ENCODE results near the gene RGS16.

The RGS16 gene

GRCh38 chr1:182574156-182574555 is 30.0 kb downstream of the RGS16 start (continued):
- TF ChIP-seq PRDM2 (tag by site-specific recombination; IDR thresholded peaks at IDR 0.05; ENCODE audit: borderline replicate concordance): no peak
- no peak for TF ChIP-seq ZNF580 (tag by site-specific recombination; IDR thresholded peaks at IDR 0.05)

- H3K36me3 ChIP-seq (ENCODE audit: control insufficient read depth in 2 of 2, insufficient read depth in 1 of 2, low read length in 2 of 2): peaks cover 0 to 7% of the 10 kb centered on the region in 2 experiments; a peak in 1 of 3 replicates
- ChIA-PET POLR2A (no interaction called here), CTCF (interaction anchor here (1.1 kb wide), 1 partner anchor 30 kb away, joined by 4 read pairs; no protein-coding TSS in a partner anchor)
- H3K27ac ChIP-seq (ENCODE audit: extremely low read depth, low read depth, low read length): no peak overlapping the region
- no peak overlapping the region for H3K4me3 ChIP-seq (ENCODE audit: low read depth, low read length)
- no peaks in the 10 kb centered on the region for H3K4me1 ChIP-seq (ENCODE audit: control insufficient read depth, insufficient read depth, low read length)
- no peaks in the 10 kb centered on the region for H3K9me3 ChIP-seq (ENCODE audit: control insufficient read depth, insufficient read depth, low read depth, low read length)
- TF ChIP-seq PRDM10 (tag by site-specific recombination; IDR thresholded peaks at IDR 0.05) (no peak), ZNF221 (tag by site-specific recombination; IDR thresholded peaks at IDR 0.05; ENCODE audit: borderline replicate concordance) (no peak), KLF1 (tag by site-specific recombination; IDR thresholded peaks at IDR 0.05) (no peak), ZNF138 (tag by site-specific recombination; IDR thresholded peaks at IDR 0.05; ENCODE audit: borderline replicate concordance) (no peak), ZNF362 (tag by site-specific recombination; IDR thresholded peaks at IDR 0.05) (no peak), ZNF548 (tag by site-specific recombination; IDR thresholded peaks at IDR 0.05) (no peak), ZBTB17 (tag by site-specific recombination; IDR thresholded peaks at IDR 0.05) (no peak), ZNF843 (tag by site-specific recombination; IDR thresholded peaks at IDR 0.05) (no peak), ZNF558 (tag by site-specific recombination; IDR thresholded peaks at IDR 0.05) (no peak), ZNF76 (tag by site-specific recombination; IDR thresholded peaks at IDR 0.05; ENCODE audit: borderline replicate concordance, low read depth) (no peak), ZFP37 (tag by site-specific recombination; IDR thresholded peaks at IDR 0.05) (no peak), ZNF341 (tag by site-specific recombination; IDR thresholded peaks at IDR 0.05; ENCODE audit: low read depth) (no peak), ZNF18 (tag by site-specific recombination; IDR thresholded peaks at IDR 0.05) (no peak), KLF16 (tag by site-specific recombination; IDR thresholded peaks at IDR 0.05) (no peak), ZNF629 (tag by site-specific recombination; IDR thresholded peaks at IDR 0.05) (no peak)
Observed at GRCh38 chr1:182570611-182570970, 33.6 kb downstream of the RGS16 start.

All from HEK293 (cell line).